ENCODE data around the gene BOC.
"Not testable (repeated sequence)": the region's sequence is repeated elsewhere in the genome, so short reads cannot be mapped to it uniquely, and the experiment has no call there.

Gene BOC, protein sequence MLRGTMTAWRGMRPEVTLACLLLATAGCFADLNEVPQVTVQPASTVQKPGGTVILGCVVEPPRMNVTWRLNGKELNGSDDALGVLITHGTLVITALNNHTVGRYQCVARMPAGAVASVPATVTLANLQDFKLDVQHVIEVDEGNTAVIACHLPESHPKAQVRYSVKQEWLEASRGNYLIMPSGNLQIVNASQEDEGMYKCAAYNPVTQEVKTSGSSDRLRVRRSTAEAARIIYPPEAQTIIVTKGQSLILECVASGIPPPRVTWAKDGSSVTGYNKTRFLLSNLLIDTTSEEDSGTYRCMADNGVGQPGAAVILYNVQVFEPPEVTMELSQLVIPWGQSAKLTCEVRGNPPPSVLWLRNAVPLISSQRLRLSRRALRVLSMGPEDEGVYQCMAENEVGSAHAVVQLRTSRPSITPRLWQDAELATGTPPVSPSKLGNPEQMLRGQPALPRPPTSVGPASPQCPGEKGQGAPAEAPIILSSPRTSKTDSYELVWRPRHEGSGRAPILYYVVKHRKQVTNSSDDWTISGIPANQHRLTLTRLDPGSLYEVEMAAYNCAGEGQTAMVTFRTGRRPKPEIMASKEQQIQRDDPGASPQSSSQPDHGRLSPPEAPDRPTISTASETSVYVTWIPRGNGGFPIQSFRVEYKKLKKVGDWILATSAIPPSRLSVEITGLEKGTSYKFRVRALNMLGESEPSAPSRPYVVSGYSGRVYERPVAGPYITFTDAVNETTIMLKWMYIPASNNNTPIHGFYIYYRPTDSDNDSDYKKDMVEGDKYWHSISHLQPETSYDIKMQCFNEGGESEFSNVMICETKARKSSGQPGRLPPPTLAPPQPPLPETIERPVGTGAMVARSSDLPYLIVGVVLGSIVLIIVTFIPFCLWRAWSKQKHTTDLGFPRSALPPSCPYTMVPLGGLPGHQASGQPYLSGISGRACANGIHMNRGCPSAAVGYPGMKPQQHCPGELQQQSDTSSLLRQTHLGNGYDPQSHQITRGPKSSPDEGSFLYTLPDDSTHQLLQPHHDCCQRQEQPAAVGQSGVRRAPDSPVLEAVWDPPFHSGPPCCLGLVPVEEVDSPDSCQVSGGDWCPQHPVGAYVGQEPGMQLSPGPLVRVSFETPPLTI

GRCh38 chr3:113211330-113212149 is at the start of gene BOC:
TSS of gene BOC (plus strand) at chr3:113211557. CDS start at chr3:113249803, 38,246 bp downstream.
- no peak for ATAC-seq

GRCh38 chr3:113161661-113162060 is 49.7 kb upstream of the BOC start:
- ATAC-seq = no peak

DNA sequence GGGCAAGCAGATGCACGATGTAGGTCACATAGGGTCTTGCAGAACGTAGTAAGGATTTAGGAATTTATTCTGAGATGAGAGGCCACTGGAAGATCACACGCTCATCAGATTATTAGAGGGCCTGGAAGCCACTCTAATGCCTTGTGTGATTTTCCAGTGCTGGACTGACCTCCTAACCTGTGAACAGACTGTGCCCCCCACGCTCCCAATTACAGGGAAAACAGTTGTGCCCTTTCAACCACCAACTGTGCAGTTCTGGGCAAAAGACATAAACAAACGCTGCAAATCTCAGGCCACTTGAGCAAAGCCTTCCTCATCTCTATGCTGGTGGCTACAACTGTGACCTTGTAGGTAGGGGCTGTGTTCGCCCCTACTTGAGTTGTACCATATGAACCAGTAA is 48.2 kb upstream of the BOC start:
- ATAC-seq = no peak

GRCh38 chr3:113165841-113166240 is 45.5 kb upstream of the BOC start:
- ATAC-seq = no peak

DNA sequence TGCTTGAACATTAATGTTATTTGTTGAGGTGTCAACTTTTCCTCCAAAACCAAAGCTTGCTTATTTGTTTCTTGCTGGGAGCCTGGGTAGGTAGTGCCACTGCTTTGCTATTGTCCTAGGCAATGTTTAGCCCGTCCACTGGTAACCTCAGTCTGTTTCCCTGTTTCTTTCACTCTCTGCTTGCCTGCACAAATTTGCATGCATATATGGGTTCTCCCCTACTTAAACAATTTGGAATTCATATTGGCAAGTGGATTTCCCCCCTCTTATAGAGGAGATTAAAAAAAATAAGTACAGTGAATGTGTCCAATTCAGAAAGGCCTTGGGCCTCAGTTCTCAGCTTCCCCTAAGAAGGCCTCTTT is 45.0 kb upstream of the BOC start:
- no peak for ATAC-seq

DNA sequence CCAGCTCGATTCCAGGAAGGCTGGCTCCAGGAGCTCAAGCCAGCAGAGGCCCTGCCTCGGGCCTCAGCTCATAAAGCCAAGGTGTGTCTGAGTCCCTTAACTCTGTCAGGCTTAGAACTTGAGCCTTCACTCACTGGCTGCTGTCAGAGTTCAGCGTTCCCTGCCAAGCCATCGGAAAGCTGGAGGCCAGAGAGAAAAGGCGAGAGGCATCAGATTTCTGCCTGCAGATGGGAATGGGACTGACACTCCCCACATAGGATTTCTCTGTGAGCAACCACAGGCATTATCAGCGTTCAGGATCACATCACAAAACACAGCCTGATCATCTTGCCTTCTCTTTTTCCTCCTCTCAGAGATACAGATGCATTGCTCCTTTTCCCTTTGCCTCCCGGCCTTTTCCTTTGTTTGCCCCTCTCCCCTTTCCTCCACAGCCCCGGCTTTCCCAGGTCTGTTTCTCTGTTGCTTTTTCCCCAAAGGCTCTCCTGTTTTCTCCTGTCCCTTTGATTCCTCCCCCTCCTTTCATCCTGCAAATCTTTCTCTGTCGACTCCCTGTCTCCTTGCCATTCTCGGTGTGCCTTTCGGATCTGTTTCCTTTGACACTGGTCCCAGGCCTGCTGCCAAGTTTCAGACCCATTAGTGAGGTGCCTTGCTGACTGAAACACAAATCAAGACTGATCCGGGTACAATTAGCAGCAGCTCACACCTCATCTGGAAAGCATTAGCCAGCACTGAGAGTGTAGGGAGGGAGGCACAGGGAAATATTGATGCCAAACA is 44.5 kb upstream of the BOC start:
- no peak for ATAC-seq

GRCh38 chr3:113167825-113168801 is 43.2 kb upstream of the BOC start:
- ATAC-seq = no peak

GRCh38 chr3:113169891-113170452 is 41.4 kb upstream of the BOC start:
- ATAC-seq = no peak

DNA sequence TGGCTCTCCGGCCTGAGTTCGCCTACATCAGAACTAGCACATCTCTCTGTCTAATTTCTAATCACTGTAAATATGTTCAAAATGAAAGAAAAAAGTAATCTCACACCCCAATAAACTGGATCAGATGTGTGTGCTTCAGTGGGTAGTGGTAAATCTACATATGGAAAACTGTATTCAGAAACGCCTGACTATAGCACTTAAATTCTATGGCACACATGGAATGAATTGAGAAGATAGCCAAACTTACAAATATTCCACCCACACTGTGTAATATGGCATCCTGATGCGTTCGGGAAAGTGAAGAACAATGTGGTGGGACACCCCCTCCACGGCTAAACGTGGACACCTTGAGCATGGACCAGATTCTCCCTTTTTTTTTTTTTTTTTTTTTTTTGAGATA is 40.6 kb upstream of the BOC start:
- ATAC-seq = no peak

DNA sequence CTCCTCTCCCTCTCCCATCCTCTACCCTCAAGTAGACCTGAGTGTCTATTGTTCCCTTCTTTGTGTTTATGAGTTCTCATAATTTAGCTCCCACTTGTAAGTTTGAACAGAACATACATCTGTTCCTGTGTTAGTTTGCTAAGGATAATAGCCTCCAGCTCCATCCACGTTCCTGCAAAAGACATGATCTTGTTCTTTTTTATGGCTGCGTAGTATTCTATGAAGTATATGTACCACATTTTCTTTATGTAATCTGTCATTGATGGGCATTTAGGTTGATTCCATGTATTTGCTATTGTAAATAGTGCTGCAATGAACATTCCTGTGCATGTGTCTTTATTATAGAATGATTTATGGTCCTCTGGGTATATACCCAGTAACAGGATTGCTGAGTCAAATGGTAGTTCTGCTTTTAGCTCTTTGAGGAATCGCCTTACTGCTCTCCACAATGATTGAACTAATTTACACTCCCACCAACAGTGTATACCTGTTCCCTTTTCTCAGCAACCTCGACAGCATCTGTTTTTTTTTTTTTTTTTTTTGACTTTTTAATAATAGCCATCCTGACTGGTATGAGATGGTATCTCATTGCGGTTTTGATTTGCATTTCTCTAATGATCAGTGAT is 39.6 kb upstream of the BOC start:
- ATAC-seq = not testable (repeated sequence)

DNA sequence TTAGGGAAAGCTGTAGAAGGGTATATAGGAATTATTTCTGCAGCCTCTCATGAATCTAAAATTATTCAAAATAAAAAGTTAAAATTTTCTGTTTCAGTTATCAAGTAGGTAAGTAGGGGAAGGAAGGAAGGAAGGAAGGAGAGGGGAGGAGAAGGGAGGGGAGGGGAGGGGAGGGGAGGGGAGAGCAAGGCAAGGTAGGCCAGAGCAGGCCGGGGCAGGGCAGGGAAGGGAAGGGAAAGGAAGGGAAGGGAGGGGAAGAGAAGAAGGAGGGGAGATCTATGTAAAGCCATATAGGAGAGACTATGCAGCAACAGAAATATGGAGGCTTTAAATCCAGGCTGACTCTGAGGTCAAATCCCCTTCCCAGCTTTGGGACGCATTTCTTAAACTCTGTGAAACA is 38.3 kb upstream of the BOC start:
- no peak for ATAC-seq

DNA sequence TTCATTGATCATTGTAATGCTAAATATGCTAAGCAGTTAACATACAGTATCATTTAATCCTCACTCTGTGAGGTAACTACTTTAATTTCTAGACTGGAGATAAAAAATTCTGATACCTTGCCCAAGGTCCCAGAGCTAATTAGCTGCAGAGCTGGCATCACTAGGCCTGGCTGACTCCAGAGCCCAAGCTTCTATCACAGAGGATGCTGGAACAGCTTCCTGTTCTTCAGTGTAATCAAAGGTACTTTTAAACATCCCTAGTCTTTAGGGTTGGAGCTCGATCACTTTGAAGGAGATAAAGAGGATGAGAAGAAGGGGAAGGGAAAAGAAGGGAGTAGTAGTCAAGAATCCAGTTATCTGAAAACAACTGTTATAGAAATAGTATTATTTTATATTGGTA is 37.1 kb upstream of the BOC start:
- ATAC-seq = no peak

GRCh38 chr3:113174801-113175485 is 36.4 kb upstream of the BOC start:
- ATAC-seq = no peak

- ATAC-seq = no peak
These were observed 33.8 kb upstream of the BOC start for GRCh38 chr3:113177526-113177925.

GRCh38 chr3:113179235-113179824 is 32.0 kb upstream of the BOC start:
- ATAC-seq = no peak

- no peak for ATAC-seq
These were observed 27.4 kb upstream of the BOC start for GRCh38 chr3:113183748-113184661.

GRCh38 chr3:113185194-113185835 is 26.0 kb upstream of the BOC start:
- no peak for ATAC-seq
